Panc1 (cell line): ENCODE measurements around the gene CRISPLD2. TPM values are rescaled to one million over a fixed set of nuclear protein-coding genes. Genes with fewer than 3 reads are reported as not detected.

Experiments
- ATAC-seq: fragments of 200-7000 bp; cut with Tn5 transposase; 2 replicates; pipeline ENCODE4 v1.9.1; 2020; ENCODE audit warnings: mild to moderate bottlenecking, moderate library complexity
- BruUV-seq: library from RNA; stranded (reverse); fragments of 400-500 nt; replicated peaks from 2 replicates; lab custom pipeline; 2021; lab: Mats Ljungman, UMichigan
- CTCF ChIA-PET: fragments of 300-600 bp; sonication (Branson Sonifier 250); formaldehyde crosslinking; loops from one replicate; lab custom pipeline; 2022; ENCODE audit warnings: antibody characterized with exemption; lab: Charles Lee
- POLR2A ChIA-PET: fragments of 300-600 bp; sonication (Branson Sonifier 250); formaldehyde crosslinking; loops from one replicate; lab custom pipeline; 2022; ENCODE audit warnings: antibody characterized with exemption; lab: Charles Lee
- DNase-seq: peaks from one replicate; pipeline ENCODE4 v3.0.0-alpha.2; 2010; ENCODE audit warnings: low read depth, low spot score
- H3K27ac ChIP-seq: 2 replicates; pipeline ENCODE4 v1.5.1; 2011; ENCODE audit warnings: mild to moderate bottlenecking, low read length, inconsistent platforms
- H3K27me3 ChIP-seq: fragments of 200-500 bp; sonication (Bioruptor generic); 2 replicates; pipeline ENCODE4 v1.6.0; 2014; ENCODE audit warnings: low read length, inconsistent platforms; ENCODE audit not compliant: control insufficient read depth, insufficient read depth
- H3K36me3 ChIP-seq: fragments of 200-500 bp; sonication (Bioruptor generic); 2 replicates; pipeline ENCODE4 v1.5.1; 2014; ENCODE audit warnings: inconsistent platforms, mild to moderate bottlenecking, low read length, moderate library complexity; ENCODE audit not compliant: control insufficient read depth, insufficient read depth
- H3K4me1 ChIP-seq: 2 replicates; pipeline ENCODE4 v1.5.1; 2011; ENCODE audit warnings: inconsistent platforms, mild to moderate bottlenecking, low read length, moderate library complexity; ENCODE audit not compliant: control insufficient read depth, insufficient read depth
- H3K4me3 ChIP-seq, 2 experiments: 2 replicates each; pipeline ENCODE4 v1.5.1; 2011 to 2012; ENCODE audit warnings: low read depth in 2 of 2, low read length in 2 of 2, mild to moderate bottlenecking in 2 of 2, inconsistent platforms in 1 of 2, moderate library complexity in 1 of 2
- H3K9me3 ChIP-seq: fragments of 200-500 bp; sonication (Bioruptor generic); 2 replicates; pipeline ENCODE4 v1.5.1; 2014; ENCODE audit warnings: low read depth, mild to moderate bottlenecking, inconsistent platforms, low read length, moderate library complexity; ENCODE audit not compliant: control insufficient read depth, insufficient read depth
- POLR2AphosphoS5 ChIP-seq: IDR thresholded peaks from 2 replicates; pipeline ENCODE4 v1.6.1; 2012; ENCODE audit warnings: mild to moderate bottlenecking, low read depth, low read length, moderate library complexity
- REST ChIP-seq, 2 experiments: IDR thresholded peaks; 2 replicates each; pipeline ENCODE4 v1.6.1; 2011 to 2012; ENCODE audit warnings: low read depth in 2 of 2, control low read depth in 1 of 2, low read length in 1 of 2, mild to moderate bottlenecking in 1 of 2, moderate library complexity in 1 of 2; ENCODE audit not compliant: insufficient read depth in 1 of 2
- SIN3A ChIP-seq: IDR thresholded peaks from 2 replicates; pipeline ENCODE4 v1.6.1; 2012; ENCODE audit warnings: low read depth, mild to moderate bottlenecking, low read length, moderate library complexity, borderline replicate concordance; ENCODE audit not compliant: insufficient read depth
- TCF7L2 ChIP-seq: IDR thresholded peaks from 2 replicates; pipeline ENCODE4 v1.6.1; 2011; ENCODE audit warnings: mild to moderate bottlenecking, low read depth, low read length, inconsistent platforms
- in situ Hi-C: cut with HindIII; loops from 2 replicates; pipeline ENCODE4 v1.10.0; 2016; ENCODE audit warnings: low sequenced_read_pairs, low pct_unique_long_range_greater_than_20kb
- intact Hi-C: fragments of 100-400 bp; cut with micrococcal nuclease; formaldehyde crosslinking; loops from one replicate; pipeline ENCODE4 v1.10.0; 2022; ENCODE audit not compliant: unreplicated experiment
- total RNA-seq: library from RNA; stranded (reverse); gene quantifications from one replicate; pipeline ENCODE4 v1.2.1, GENCODE V29; 2021; ENCODE audit not compliant: unreplicated experiment
- TF ChIP-seq, protein P1 (sequence below): fragments of 450-650 bp; IDR thresholded peaks from 2 replicates; pipeline ENCODE4 v1.5.1; 2017; ENCODE audit warnings: mild to moderate bottlenecking

The CRISPLD2 gene
- total RNA-seq, 1 experiment from 2014 or later: 12.9 TPM

DNA sequence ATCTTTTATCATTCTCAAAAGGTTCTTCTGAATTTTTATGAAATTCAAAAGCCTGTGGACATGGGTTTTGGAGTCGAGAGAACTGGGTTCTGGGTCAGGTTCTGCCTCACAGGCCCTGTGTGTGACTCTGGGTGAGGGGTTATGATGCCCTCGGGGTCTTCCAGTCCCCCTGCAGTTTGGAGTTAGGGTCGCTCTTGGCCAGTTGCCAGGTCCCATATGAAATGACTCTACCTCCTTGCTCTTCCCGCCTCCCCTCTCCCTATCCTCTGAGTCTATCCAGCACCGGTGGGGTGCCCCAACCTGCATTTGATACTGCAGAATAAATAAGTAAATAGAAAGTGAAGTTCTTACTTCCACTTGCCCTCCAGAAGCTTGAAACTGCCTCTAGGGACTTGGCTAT is 137.4 kb downstream of the CRISPLD2 start:
- ChIA-PET CTCF (interaction anchor here (0.5 to 0.7 kb wide), 2 partner anchors 15 to 131 kb away, joined by 3 to 4 read pairs; no protein-coding TSS in a partner anchor), POLR2A (no interaction called here)
- intact Hi-C loops: no loop called here
- ATAC-seq (no peak), DNase-seq (no peak)
- no peaks in the 10 kb centered on the region for H3K4me1 ChIP-seq
- H3K27me3 ChIP-seq: no peaks in the 10 kb centered on the region
- TF ChIP-seq TCF7L2 (no peak), SIN3A (no peak), POLR2AphosphoS5 (no peak), REST (IDR thresholded peaks at IDR 0.05; ENCODE audit: insufficient read depth in 1 of 2, low read depth in 2 of 2, low read length in 1 of 2) (no peak)
- TF ChIP-seq, protein P1, sequence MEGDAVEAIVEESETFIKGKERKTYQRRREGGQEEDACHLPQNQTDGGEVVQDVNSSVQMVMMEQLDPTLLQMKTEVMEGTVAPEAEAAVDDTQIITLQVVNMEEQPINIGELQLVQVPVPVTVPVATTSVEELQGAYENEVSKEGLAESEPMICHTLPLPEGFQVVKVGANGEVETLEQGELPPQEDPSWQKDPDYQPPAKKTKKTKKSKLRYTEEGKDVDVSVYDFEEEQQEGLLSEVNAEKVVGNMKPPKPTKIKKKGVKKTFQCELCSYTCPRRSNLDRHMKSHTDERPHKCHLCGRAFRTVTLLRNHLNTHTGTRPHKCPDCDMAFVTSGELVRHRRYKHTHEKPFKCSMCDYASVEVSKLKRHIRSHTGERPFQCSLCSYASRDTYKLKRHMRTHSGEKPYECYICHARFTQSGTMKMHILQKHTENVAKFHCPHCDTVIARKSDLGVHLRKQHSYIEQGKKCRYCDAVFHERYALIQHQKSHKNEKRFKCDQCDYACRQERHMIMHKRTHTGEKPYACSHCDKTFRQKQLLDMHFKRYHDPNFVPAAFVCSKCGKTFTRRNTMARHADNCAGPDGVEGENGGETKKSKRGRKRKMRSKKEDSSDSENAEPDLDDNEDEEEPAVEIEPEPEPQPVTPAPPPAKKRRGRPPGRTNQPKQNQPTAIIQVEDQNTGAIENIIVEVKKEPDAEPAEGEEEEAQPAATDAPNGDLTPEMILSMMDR: no peak
- no peaks in the 10 kb centered on the region for H3K9me3 ChIP-seq
- in situ Hi-C loops: no loop called here
- no peak overlapping the region for H3K4me3 ChIP-seq
- no peak overlapping the region for H3K27ac ChIP-seq
- BruUV-seq: no TSS peak
- H3K36me3 ChIP-seq: no peaks in the 10 kb centered on the region

- Histone ChIP-seq H3K4me1 (no peaks in the 10 kb centered on the region), H3K4me3 (no peak overlapping the region), H3K36me3 (no peaks in the 10 kb centered on the region), H3K27me3 (no peaks in the 10 kb centered on the region), H3K27ac (no peak overlapping the region), H3K9me3 (no peaks in the 10 kb centered on the region)
- no peak for ATAC-seq
- DNase-seq: no peak
- TF ChIP-seq TCF7L2 (no peak), SIN3A (no peak), POLR2AphosphoS5 (no peak)
- ChIA-PET POLR2A (no interaction called here), CTCF (interaction anchor here (0.5 kb wide), 1 partner anchor 131 kb away, joined by 3 read pairs; no protein-coding TSS in a partner anchor)
- intact Hi-C loops (no loop called here), in situ Hi-C loops (no loop called here)
- BruUV-seq: no TSS peak
These were observed 138.0 kb downstream of the CRISPLD2 start for GRCh38 chr16:84957792-84958191.

Other genes with a start within 250 kb of the CRISPLD2 start
- gene COTL1, start 201.9 kb upstream of the CRISPLD2 start, total RNA-seq: 302 TPM
- gene KLHL36, start 171.5 kb upstream of the CRISPLD2 start, total RNA-seq: 46.0 TPM
- 77.4 TPM for gene USP10, start 120.0 kb upstream of the CRISPLD2 start, total RNA-seq
- gene ZDHHC7, start 191.6 kb downstream of the CRISPLD2 start, total RNA-seq: 71.5 TPM
- gene KIAA0513, start 207.8 kb downstream of the CRISPLD2 start, total RNA-seq: 8.7 TPM